ENCODE measurements around the gene VMO1. TPM values are rescaled to one million over a fixed set of nuclear protein-coding genes. Genes with fewer than 3 reads are reported as not detected.

The VMO1 gene
- total RNA-seq (1 to 10 TPM in 4 of 9 donors, under 1 TPM in 2, not detected in 3; 0.48 to 1.9 (median 1.1) TPM), polyA plus RNA-seq (1 to 10 TPM in 1 of 2 donors, not detected in 1; 1.4 TPM)
- long read RNA-seq, donor 1 = 0 reads
- long read RNA-seq, donor 2 = 0 reads
- long read RNA-seq, donor 3 = 0 reads

GRCh38 chr17:4786106-4786511 is at the start of gene VMO1:
Gene VMO1, minus strand, starts transcription at chr17:4786364. Its CDS starts 12 bp downstream, at chr17:4786352.
- Histone ChIP-seq H3K27ac (peak within 1 kb of the TSS in 3 of 12 donors; percentile 22 to 47 (median 31)), H3K4me3 (peak within 1 kb of the TSS in 11 of 12 donors; percentile 14 to 48 (median 40)), H3K36me3 (no peaks in the 10 kb centered on the region), H3K4me1 (peaks cover 0 to 50% (median 37%) of the 10 kb centered on the region in 12 donors), H3K9me3 (no peaks in the 10 kb centered on the region), H3K27me3 (peaks cover 0 to 53% (median 30%) of the 10 kb centered on the region in 9 donors)
- intact Hi-C loops (cut with DNase I) = loop anchor here in 7 of 10 donors (2.0 to 10.0 kb wide), 6 partner anchors 51 to 103 kb away; partner anchors contain the start of genes MED11 (in 6 of the 7), ARRB2 (in 2 of the 7), CXCL16 (in 1 of the 7) and ZMYND15 (in 1 of the 7)
- TF ChIP-seq POLR2A (IDR thresholded peaks at IDR 0.05) (no peak), CTCF (IDR thresholded peaks at IDR 0.05) (no peak)
- 0 to 19% (median 3%) methylated on average over 5 to 24 of the region's 24 CpGs for WGBS, 4 donors
- peak in 3 of 5 donors; percentile 28 to 71 (median 40) for DNase-seq
- peak in 1 of 4 donors; percentile 33 for ATAC-seq

DNA sequence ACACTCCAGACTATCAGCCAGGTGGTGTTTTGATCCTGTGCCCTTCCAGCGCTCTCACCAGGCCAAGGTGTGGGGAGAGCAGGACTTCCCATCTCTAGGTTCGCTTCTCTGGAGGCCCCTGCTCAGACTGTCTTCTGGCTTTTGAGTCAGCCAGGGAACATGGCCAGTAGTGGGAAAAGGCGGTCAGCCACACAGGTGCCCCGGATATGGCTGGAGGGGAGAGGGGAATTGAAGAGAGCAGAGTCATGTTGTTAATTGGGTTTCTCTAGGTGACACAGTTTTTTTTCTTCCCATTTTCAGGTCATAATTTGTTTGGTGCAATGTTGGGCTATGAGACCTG is 48.5 kb upstream of the VMO1 start:
- DNase-seq (no peak), ATAC-seq (no peak)
- Histone ChIP-seq H3K9me3 (no peaks in the 10 kb centered on the region), H3K27me3 (no peaks in the 10 kb centered on the region), H3K27ac (peak overlapping the region in 9 of 12 donors; percentile 29 to 98 (median 92)), H3K4me3 (peak overlapping the region in 9 of 12 donors; percentile 59 to 99 (median 87)), H3K36me3 (peaks cover 0 to 10% (median 0%) of the 10 kb centered on the region in 9 donors), H3K4me1 (peaks cover 4 to 61% (median 47%) of the 10 kb centered on the region in 12 donors)
- TF ChIP-seq POLR2A (IDR thresholded peaks at IDR 0.05) = no peak
- no peak for TF ChIP-seq CTCF (IDR thresholded peaks at IDR 0.05)
- WGBS, 4 donors = 75 to 90% (median 86%) methylated on average over 4 of the region's 4 CpGs
- intact Hi-C loops (cut with DNase I) = loop anchor here in 7 of 10 donors (5.0 to 10.0 kb wide), 7 partner anchors 37 to 50 kb away; partner anchors contain the start of genes GLTPD2 (in 2 of the 7), PSMB6 (in 2 of the 7) and VMO1 (in 2 of the 7)

DNA sequence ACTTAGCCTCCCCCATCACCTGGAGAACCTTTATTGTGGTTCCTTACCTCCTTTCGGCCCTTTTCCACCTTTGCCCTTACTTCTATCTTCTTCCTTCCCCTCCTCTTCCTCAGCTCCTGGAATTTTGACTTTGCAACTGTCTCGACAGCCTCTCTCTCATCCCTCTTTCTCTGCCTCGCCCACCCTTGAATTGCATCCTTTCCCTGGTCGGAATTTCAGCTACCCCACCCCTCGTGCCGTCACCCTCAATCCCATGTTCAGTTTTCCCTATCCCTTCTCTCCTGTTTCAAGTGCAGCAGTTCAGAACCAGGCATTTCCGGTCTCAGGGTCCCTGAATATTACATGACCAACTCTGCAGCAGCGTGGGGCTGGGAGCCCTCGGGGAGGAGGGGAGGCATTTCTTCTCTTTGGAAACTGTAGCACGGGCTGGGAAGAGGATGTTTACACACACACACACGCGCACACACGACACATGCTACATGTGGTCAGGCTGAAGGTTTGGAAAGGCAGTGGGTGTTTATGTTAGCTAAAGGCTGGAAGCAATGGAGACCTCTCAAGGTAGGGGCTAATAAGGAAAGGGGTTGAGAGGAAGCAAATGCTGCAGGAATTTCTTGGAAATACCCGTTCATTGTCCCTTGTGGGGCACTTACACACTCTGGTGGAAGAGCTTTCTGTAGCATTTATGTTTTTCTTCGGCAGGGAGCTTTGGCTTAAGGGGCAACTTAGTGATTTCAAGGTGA is 47.9 kb upstream of the VMO1 start:
- no peaks in the 10 kb centered on the region for H3K27me3 ChIP-seq
- intact Hi-C loops (cut with DNase I) = loop anchor here in 4 of 10 donors (1.0 to 10.0 kb wide), 6 partner anchors 27 to 51 kb away; partner anchors contain the start of genes PLD2 (in 1 of the 4) and PSMB6 (in 1 of the 4)
- H3K9me3 ChIP-seq = no peaks in the 10 kb centered on the region
- peak in 2 of 4 donors; percentile 3 to 16 for ATAC-seq
- WGBS, 4 donors = 6 to 9% (median 7%) methylated on average over 15 of the region's 15 CpGs
- DNase-seq = peak in 3 of 5 donors; percentile 26 to 35 (median 29)
- H3K27ac ChIP-seq = peak overlapping the region; percentile 72 to 98 (median 90)
- H3K4me3 ChIP-seq = peak overlapping the region; percentile 59 to 99 (median 88)
- peaks cover 4 to 56% (median 45%) of the 10 kb centered on the region in 12 donors for H3K4me1 ChIP-seq
- peaks cover 0 to 10% (median 0%) of the 10 kb centered on the region in 9 donors for H3K36me3 ChIP-seq
- TF ChIP-seq POLR2A (IDR thresholded peaks at IDR 0.05) (no peak), CTCF (IDR thresholded peaks at IDR 0.05) (no peak)
